Medulla oblongata (tissue), 1 donor: ENCODE results near the gene FAM236C.
"Not testable (repeated sequence)": the region's sequence is repeated elsewhere in the genome, so short reads cannot be mapped to it uniquely, and the experiment has no call there.

Source experiments
- DNase-seq: peaks from one replicate; pipeline ENCODE4 v3.0.0-alpha.2; 2015; ENCODE audit errors: extremely low spot score

FAM236C gene

DNA sequence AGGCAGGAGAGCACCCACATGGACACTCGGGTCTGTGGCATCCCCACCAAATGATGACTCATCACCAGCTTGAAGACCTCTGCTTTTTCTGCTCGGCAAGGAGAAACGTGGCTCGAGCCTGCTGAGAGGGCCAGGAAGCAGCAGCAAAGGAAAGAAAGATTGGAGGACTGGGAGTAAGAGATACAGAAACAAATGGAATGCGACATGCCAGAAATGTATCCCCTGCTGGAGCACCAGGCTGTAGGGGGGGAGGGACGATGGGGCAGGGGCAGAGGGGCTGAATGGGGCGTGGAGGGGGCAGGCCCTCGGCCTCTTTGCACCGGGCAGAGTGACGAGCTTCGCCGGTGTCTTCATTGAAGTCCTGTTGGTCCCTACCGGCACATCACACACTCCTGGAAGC is at the start of gene FAM236C:
Gene FAM236C, plus strand, starts transcription at position 301 of the 400 bp plus-strand sequence. CDS start 100 bp downstream, outside the sequence.
- DNase-seq = not testable (repeated sequence)

DNA sequence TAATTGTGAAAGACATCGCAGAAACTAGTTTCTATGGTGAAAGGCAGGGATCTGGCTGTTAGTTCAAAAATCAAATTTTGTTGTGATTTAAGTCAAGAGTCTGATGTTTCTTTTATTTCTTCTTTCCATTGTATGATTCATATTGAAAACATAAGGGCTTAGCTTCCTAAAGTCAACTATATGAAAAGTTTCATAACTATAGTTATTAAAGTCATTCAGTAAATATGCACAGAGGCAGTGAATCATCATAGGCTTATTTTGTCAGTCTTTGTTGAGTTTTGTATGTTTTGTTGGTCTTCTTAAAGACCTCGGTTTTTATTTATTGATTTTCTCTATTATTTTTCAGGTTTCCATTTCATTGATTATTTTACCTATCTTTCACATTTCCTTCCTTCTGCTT is 29.5 kb upstream of the FAM236C start:
- not testable (repeated sequence) for DNase-seq

DNA sequence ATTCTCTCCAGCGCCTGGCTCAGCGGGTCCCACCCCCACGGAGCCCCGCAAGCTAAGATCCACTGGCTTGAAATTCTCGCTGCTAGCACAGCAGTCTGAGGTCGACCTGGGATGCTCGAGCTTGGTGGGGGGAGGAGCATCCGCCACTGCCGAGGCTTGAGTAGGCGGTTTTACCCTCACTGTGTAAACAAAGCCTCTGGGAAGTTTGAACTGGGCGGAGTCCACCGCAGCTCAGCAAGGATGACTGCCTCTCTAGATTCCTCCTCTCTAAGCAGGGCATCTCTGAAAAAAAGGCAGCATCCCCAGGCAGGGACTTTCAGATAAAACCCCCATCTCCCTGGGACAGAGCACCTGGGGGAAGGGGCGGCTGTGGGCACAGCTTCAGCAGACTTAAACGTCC is 22.7 kb upstream of the FAM236C start:
- DNase-seq = not testable (repeated sequence)

DNA sequence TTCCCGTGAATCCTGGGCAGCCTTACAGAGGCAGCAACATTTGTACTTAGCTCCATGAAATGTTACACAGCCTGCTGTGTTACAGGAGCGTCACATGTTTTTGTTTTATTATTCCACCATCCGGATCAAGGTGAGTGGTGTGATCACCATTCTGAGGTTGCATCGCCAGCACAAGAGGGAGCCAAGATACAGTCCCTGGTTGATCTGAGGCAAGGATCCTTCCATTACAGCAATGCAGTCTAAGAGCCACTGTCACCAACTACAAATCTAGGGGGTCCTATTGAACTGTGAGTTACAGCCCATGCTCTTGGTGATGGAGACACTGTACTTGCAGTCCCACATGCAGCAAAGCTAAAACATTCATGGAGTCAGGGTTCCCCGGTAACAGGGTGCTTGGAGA is 3.7 kb downstream of the FAM236C start:
- not testable (repeated sequence) for DNase-seq

DNA sequence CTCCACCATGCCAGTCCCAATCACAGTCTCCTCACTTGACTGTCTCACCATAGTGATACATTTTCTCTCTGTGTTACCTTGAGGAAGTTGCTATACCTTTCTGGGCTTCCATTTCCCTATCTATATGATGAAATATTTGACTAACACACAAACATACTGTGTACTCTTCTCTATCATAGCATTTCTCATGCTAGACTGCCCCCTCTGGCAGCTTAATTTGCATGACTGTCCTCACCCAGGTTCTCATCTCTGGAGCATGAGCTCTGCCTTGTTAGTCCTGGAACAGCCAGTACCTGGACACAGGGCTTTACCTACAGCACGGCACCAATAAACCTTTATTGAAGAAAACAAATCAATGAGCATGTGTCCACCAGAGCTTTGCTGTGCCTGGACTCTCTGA is 19.9 kb downstream of the FAM236C start:
- not testable (repeated sequence) for DNase-seq

DNA sequence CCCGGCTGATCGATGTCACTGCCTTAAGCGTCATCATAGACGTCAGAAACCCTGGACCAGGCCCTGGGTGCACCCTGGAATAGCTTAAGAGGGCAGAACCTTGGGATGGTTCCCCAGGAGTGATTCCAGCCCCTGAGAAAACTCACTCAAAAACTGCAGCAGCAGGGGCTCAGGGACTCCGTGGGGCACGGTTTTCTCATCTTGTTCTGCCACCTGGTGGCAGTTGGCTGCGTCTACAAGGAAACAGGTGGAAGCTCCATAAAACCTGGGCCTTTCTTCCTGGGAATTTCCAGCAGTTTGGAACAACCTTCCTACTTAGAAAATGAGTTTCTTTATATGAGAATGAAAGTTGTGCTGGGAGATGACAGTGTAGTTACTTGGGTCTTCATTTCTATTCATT is 24.0 kb downstream of the FAM236C start:
- DNase-seq = not testable (repeated sequence)

DNA sequence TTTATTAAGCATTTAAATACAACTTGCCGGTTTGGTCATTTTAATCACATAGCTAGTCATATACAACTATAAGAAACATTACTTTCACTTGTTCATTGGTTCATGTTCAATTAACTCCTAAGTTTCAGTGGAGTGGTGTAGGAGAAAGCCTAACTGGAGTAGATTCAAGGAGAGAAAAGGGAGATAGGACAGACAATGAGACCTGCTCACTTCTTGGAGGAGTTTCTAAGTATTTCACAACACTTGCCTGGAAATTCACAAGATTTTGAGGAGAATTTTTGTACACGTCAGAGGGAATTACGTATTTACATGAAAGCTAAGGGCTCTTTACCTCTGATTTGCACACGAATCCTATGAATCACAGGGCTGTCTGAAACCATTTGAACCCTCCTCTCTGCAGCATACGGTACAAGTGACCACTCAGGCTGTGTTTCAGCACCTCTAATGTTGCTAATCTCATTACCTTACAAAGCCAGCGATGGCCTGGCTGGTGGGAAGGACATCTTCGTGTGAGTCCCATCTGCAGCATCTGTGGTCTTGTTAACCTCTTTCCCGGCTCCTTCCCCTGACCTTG is 24.6 kb downstream of the FAM236C start:
- not testable (repeated sequence) for DNase-seq

DNA sequence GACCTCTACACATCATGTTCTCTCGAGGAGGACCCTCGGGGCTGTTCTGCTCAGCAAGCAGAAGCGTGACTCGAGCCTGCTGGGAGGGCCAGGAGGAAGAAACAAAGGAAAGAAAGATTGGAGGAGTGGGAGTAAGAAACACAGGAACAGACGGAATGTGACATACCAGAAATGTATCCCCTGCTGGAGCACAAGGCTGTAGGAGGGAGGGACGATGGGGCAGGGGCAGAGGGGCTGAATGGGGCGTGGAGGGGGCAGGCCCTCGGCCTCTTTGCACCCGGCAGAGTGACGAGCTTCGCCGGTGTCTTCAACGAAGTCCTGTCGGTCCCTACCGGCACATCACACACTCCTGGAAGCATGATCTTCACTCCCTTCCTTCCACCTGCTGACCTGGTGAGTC is 25.5 kb downstream of the FAM236C start, which contains the start of gene FAM236A:
Gene FAM236A, plus strand, starts transcription at position 301 of the 400 bp plus-strand sequence. Its CDS starts 57 bp downstream, at position 358.
- not testable (repeated sequence) for DNase-seq

DNA sequence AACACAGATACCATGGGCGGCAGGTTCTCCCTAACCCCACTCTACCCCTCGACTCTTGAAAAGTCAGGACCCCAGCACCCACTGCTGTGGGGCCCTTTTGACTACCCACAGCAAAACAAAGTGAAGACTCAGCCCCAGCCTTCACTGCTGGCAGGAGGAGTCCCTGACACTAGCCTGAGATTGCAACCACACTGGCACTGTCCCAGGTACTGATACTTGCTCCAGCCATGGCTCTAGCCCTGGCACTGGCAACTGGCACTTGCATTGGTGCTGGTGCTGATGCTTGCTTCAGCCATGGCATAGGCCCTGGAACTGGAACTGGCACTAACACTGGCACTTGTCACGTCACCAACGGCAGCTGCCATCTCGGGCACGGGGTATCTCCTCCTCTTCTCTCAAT is 29.9 kb downstream of the FAM236C start:
- not testable (repeated sequence) for DNase-seq

DNA sequence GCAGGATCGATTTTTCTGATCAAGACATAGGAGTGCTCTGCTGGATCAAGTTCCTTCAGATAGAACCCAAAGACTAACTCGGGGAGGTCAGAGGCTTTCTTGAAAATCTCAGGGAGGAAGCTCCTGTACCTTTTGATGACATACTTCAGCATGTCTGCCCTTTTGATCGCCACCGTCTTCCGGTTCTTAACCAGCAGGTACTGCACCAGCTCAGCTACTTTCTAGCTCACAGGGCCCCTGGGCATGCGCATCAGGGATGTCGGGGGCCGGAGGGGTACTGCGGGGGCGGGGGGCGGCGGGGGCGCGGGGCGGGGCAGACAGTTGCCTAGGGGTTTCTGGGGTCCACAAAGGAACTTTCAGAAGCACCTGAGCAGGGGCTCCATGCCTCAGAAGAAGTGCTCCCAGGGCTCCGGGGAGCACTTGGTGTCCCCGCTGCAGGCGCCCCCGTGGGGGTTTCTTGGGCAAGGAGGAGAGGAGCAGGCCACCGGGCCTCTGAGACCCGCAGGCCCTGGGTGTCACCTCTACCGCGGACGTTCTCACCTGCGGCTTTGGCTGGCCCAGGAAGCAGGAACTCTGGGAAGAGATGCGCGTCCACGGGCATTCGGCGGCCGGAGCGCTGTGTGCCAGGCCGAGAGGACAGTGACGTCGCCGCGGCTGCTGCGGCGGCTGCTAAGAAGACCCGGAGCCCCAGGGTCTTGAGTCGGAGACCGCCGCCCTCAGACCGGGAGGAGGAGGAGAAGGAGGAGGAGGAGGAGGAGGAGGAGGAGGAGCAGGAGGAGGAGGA is 30.8 kb downstream of the FAM236C start:
- DNase-seq = not testable (repeated sequence)

DNA sequence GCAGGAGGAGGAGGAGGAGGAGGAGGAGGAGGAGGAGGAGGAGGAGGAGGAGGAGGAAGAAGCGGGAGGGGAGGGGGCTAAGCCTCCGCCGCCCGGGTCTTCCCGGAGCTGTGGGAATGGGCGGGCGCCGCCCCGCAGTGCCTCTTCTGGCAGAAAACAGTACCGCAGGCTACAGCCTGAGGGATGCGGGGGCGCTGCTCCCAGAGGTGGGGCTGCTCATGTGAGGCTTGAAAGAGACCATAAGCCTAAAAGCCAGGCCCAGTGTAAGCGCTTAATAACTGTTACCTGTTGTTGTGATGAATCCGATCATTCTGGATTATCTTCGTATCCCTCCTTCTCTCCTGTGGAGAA is 31.4 kb downstream of the FAM236C start, which contains the start of gene DMRTC1:
Gene DMRTC1, minus strand, starts transcription at position 19 of the 351 bp plus-strand sequence. CDS start 68,143 bp downstream, outside the sequence.
- not testable (repeated sequence) for DNase-seq

DNA sequence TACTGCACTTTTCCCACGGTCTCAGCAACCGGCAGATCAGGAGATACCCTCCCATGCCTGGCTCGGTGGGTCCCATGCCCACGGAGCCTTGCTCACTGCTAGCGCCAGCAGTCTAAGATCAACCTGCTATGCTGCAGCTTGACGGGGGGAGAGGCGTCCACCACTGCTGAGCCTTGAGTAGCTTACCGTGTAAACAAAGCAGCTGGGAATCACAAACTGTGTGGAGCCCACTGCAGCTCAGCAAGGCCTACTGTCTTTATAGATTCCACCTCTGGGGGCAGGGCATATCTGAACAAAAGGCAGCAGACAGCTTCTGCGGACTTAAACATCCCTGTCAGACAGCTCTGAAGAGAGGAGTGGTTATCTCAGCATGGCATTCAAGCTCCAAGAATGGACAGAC is 47.6 kb downstream of the FAM236C start:
- DNase-seq = not testable (repeated sequence)
